CD4-positive, CD25-positive, alpha-beta regulatory T cell (primary cell): ENCODE data around the gene MARCHF10. TPM values are rescaled to one million over a fixed set of nuclear protein-coding genes. Genes with fewer than 3 reads are reported as not detected.

ENCODE experiments used
- ATAC-seq, 2 donors: fragments of 150-1000 bp; cut with Tn5 transposase; one replicate each; pipeline ENCODE4 v1.10.0; 2021; ENCODE audit warnings: low read depth in 2 of 2, moderate number of reproducible peaks in 2 of 2, moderate library complexity in 1 of 2
- DNase-seq, 3 donors: peaks; one replicate each; pipeline versions ENCODE4 v3.0.0 to v3.0.0-alpha.2; 2012 to 2022; ENCODE audit warnings: mixed read lengths in 1 of 3
- H3K27ac ChIP-seq: one replicate; pipeline ENCODE4 v1.7.0; 2013; ENCODE audit warnings: mild to moderate bottlenecking, low read length; ENCODE audit not compliant: insufficient read depth, poor library complexity, severe bottlenecking
- H3K27me3 ChIP-seq: one replicate; pipeline ENCODE4 v1.7.0; 2013; ENCODE audit warnings: low read length; ENCODE audit not compliant: control insufficient read depth, insufficient read depth
- H3K36me3 ChIP-seq: one replicate; pipeline ENCODE4 v1.7.0; 2013; ENCODE audit warnings: mild to moderate bottlenecking, low read length, moderate library complexity; ENCODE audit not compliant: control insufficient read depth, insufficient read depth
- H3K4me1 ChIP-seq: 2 replicates; pipeline ENCODE4 v1.7.0; 2013; ENCODE audit warnings: mild to moderate bottlenecking, low read length; ENCODE audit not compliant: insufficient read depth, control insufficient read depth, poor library complexity, severe bottlenecking
- H3K4me3 ChIP-seq: one replicate; pipeline ENCODE4 v1.7.0; 2013; ENCODE audit warnings: low read depth, mild to moderate bottlenecking, low read length, moderate library complexity
- H3K9me3 ChIP-seq, 2 experiments: 1 replicate in 1 of 2; 2 replicates in 1 of 2; pipeline ENCODE4 v1.7.0; 2013; ENCODE audit warnings: low read length in 2 of 2, mild to moderate bottlenecking in 1 of 2, moderate library complexity in 1 of 2; ENCODE audit not compliant: control insufficient read depth in 2 of 2
- H3K27ac Mint-ChIP-seq, 3 donors: one replicate each; pipeline ENCODE4 v1.8.0; 2020 to 2022; ENCODE audit warnings: mild to moderate bottlenecking in 3 of 3, mixed read lengths in 3 of 3, moderate library complexity in 2 of 3
- H3K27me3 Mint-ChIP-seq: one replicate; pipeline ENCODE4 v1.8.0; 2022; ENCODE audit warnings: mild to moderate bottlenecking, mixed read lengths
- H3K36me3 Mint-ChIP-seq: one replicate; pipeline ENCODE4 v1.8.0; 2020; ENCODE audit warnings: mixed read lengths
- H3K4me1 Mint-ChIP-seq, 4 donors: one replicate each; pipeline ENCODE4 v1.8.0; 2020 to 2022; ENCODE audit warnings: mixed read lengths in 4 of 4, mild to moderate bottlenecking in 1 of 4
- H3K4me3 Mint-ChIP-seq, 4 donors: one replicate each; pipeline ENCODE4 v1.8.0; 2020 to 2022; ENCODE audit warnings: mild to moderate bottlenecking in 4 of 4, mixed read lengths in 4 of 4, moderate library complexity in 3 of 4
- H3K9me3 Mint-ChIP-seq, 7 donors: one replicate each; pipeline ENCODE4 v1.8.0; 2020 to 2022; ENCODE audit warnings: mixed read lengths in 7 of 7, mild to moderate bottlenecking in 3 of 7, moderate library complexity in 2 of 7
- polyA plus RNA-seq, 4 donors: library from polyadenylated mRNA; unstranded; fragments of 300-500 nt; fragmentation: Illumina TruSeq; gene quantifications; one replicate each; pipeline ENCODE4 v1.2.3, GENCODE V29; 2021
- total RNA-seq: library from RNA; stranded (reverse); gene quantifications from one replicate; pipeline ENCODE4 v1.2.3, GENCODE V29; 2022

The MARCHF10 gene
- total and polyA plus RNA-seq, 5 donors from 2014 or later: 0.12 to 0.48 (median 0.18) TPM; not detected in 2

GRCh38 chr17:62674841-62675240 is 133.3 kb downstream of the MARCHF10 start:
- H3K27me3 ChIP-seq: no peaks in the 10 kb centered on the region
- peaks cover 0 to 4% (median 2%) of the 10 kb centered on the region in 4 donors for H3K4me1 Mint-ChIP-seq
- no peaks in the 10 kb centered on the region for H3K27me3 Mint-ChIP-seq
- no peak overlapping the region for H3K4me3 ChIP-seq
- no peaks in the 10 kb centered on the region for H3K36me3 ChIP-seq
- H3K9me3 ChIP-seq: no peaks in the 10 kb centered on the region
- H3K27ac ChIP-seq: no peak overlapping the region
- no peak overlapping the region for H3K27ac Mint-ChIP-seq
- no peak overlapping the region for H3K4me3 Mint-ChIP-seq
- H3K36me3 Mint-ChIP-seq: no peaks in the 10 kb centered on the region
- ATAC-seq: no peak
- DNase-seq: no peak
- H3K9me3 Mint-ChIP-seq: no peaks in the 10 kb centered on the region
- no peaks in the 10 kb centered on the region for H3K4me1 ChIP-seq

- no peaks in the 10 kb centered on the region for H3K36me3 Mint-ChIP-seq
- Histone ChIP-seq H3K4me3 (no peak overlapping the region), H3K27ac (no peak overlapping the region), H3K9me3 (no peaks in the 10 kb centered on the region), H3K4me1 (no peaks in the 10 kb centered on the region), H3K27me3 (no peaks in the 10 kb centered on the region), H3K36me3 (no peaks in the 10 kb centered on the region)
- no peaks in the 10 kb centered on the region for H3K9me3 Mint-ChIP-seq
- H3K4me3 Mint-ChIP-seq: no peak overlapping the region
- ATAC-seq (peak in 1 of 2 donors; percentile 7), DNase-seq (no peak)
- H3K27me3 Mint-ChIP-seq: no peaks in the 10 kb centered on the region
- no peak overlapping the region for H3K27ac Mint-ChIP-seq
- peaks cover 0 to 4% (median 2%) of the 10 kb centered on the region in 4 donors for H3K4me1 Mint-ChIP-seq
Measured at GRCh38 chr17:62674363-62674739, 133.8 kb downstream of the MARCHF10 start.

GRCh38 chr17:62673614-62674362 is 134.3 kb downstream of the MARCHF10 start:
- no peaks in the 10 kb centered on the region for H3K36me3 Mint-ChIP-seq
- Histone ChIP-seq H3K27me3 (no peaks in the 10 kb centered on the region), H3K4me1 (no peaks in the 10 kb centered on the region), H3K36me3 (no peaks in the 10 kb centered on the region), H3K4me3 (no peak overlapping the region), H3K27ac (no peak overlapping the region), H3K9me3 (no peaks in the 10 kb centered on the region)
- H3K27me3 Mint-ChIP-seq: no peaks in the 10 kb centered on the region
- no peak overlapping the region for H3K4me3 Mint-ChIP-seq
- H3K4me1 Mint-ChIP-seq: peaks cover 0 to 4% (median 2%) of the 10 kb centered on the region in 4 donors
- ATAC-seq (no peak), DNase-seq (no peak)
- H3K9me3 Mint-ChIP-seq: no peaks in the 10 kb centered on the region
- no peak overlapping the region for H3K27ac Mint-ChIP-seq

GRCh38 chr17:62672957-62673356 is 135.2 kb downstream of the MARCHF10 start:
- Histone ChIP-seq H3K27me3 (no peaks in the 10 kb centered on the region), H3K4me3 (no peak overlapping the region), H3K36me3 (no peaks in the 10 kb centered on the region), H3K4me1 (no peaks in the 10 kb centered on the region), H3K27ac (no peak overlapping the region), H3K9me3 (no peaks in the 10 kb centered on the region)
- Mint-ChIP-seq H3K9me3 (no peaks in the 10 kb centered on the region), H3K27me3 (no peaks in the 10 kb centered on the region), H3K27ac (no peak overlapping the region), H3K4me1 (peaks cover 0 to 6% (median 2%) of the 10 kb centered on the region in 4 donors), H3K36me3 (no peaks in the 10 kb centered on the region), H3K4me3 (no peak overlapping the region)
- DNase-seq (no peak), ATAC-seq (no peak)

- Histone ChIP-seq H3K4me3 (no peak overlapping the region), H3K27ac (no peak overlapping the region), H3K4me1 (no peaks in the 10 kb centered on the region), H3K36me3 (no peaks in the 10 kb centered on the region), H3K27me3 (no peaks in the 10 kb centered on the region), H3K9me3 (no peaks in the 10 kb centered on the region)
- DNase-seq (no peak), ATAC-seq (no peak)
- no peaks in the 10 kb centered on the region for H3K9me3 Mint-ChIP-seq
- H3K4me3 Mint-ChIP-seq: no peak overlapping the region
- peaks cover 0 to 8% (median 2%) of the 10 kb centered on the region in 4 donors for H3K4me1 Mint-ChIP-seq
- H3K27ac Mint-ChIP-seq: no peak overlapping the region
- no peaks in the 10 kb centered on the region for H3K27me3 Mint-ChIP-seq
- no peaks in the 10 kb centered on the region for H3K36me3 Mint-ChIP-seq
Measured at GRCh38 chr17:62671553-62671952, 136.6 kb downstream of the MARCHF10 start.

GRCh38 chr17:62670202-62670821 is 137.8 kb downstream of the MARCHF10 start:
- H3K4me3 ChIP-seq: no peak overlapping the region
- H3K4me1 ChIP-seq: no peaks in the 10 kb centered on the region
- no peaks in the 10 kb centered on the region for H3K27me3 ChIP-seq
- DNase-seq: no peak
- no peak overlapping the region for H3K4me3 Mint-ChIP-seq
- no peak overlapping the region for H3K27ac Mint-ChIP-seq
- H3K36me3 Mint-ChIP-seq: no peaks in the 10 kb centered on the region
- H3K27me3 Mint-ChIP-seq: no peaks in the 10 kb centered on the region
- H3K36me3 ChIP-seq: no peaks in the 10 kb centered on the region
- H3K9me3 ChIP-seq: no peaks in the 10 kb centered on the region
- H3K4me1 Mint-ChIP-seq: peaks cover 0 to 8% (median 2%) of the 10 kb centered on the region in 4 donors
- no peak overlapping the region for H3K27ac ChIP-seq
- H3K9me3 Mint-ChIP-seq: no peaks in the 10 kb centered on the region
- no peak for ATAC-seq

GRCh38 chr17:62668091-62668804 is 139.9 kb downstream of the MARCHF10 start:
- no peaks in the 10 kb centered on the region for H3K4me1 ChIP-seq
- peaks cover 0 to 8% (median 2%) of the 10 kb centered on the region in 4 donors for H3K4me1 Mint-ChIP-seq
- H3K4me3 Mint-ChIP-seq: no peak overlapping the region
- no peaks in the 10 kb centered on the region for H3K9me3 ChIP-seq
- no peaks in the 10 kb centered on the region for H3K36me3 ChIP-seq
- no peak for ATAC-seq
- H3K27ac ChIP-seq: no peak overlapping the region
- no peak for DNase-seq
- H3K9me3 Mint-ChIP-seq: peaks cover 0 to 1% (median 0%) of the 10 kb centered on the region in 7 donors
- H3K27me3 ChIP-seq: no peaks in the 10 kb centered on the region
- H3K36me3 Mint-ChIP-seq: no peaks in the 10 kb centered on the region
- H3K27me3 Mint-ChIP-seq: no peaks in the 10 kb centered on the region
- H3K4me3 ChIP-seq: no peak overlapping the region
- H3K27ac Mint-ChIP-seq: peak overlapping the region in 1 of 3 donors; percentile 44
